CD4-positive, alpha-beta T cell treated with Interleukin-15 for 1 hour (primary cell): Measurements from ENCODE around the gene NOXO1.

Experiments used
- DNase-seq: peaks from one replicate; pipeline ENCODE4 v3.0.0-alpha.2; 2020

The NOXO1 gene

GRCh38 chr16:2009791-2010510, 28.7 kb upstream of the NOXO1 start, which contains the start of gene ZNF598:
TSS of gene ZNF598 (minus strand) at chr16:2009821.
- peak; percentile 84 for DNase-seq

GRCh38 chr16:2009164-2009711, 28.0 kb upstream of the NOXO1 start:
- DNase-seq, result no peak

GRCh38 chr16:2008631-2009163, 27.4 kb upstream of the NOXO1 start:
- no peak for DNase-seq

- DNase-seq, result no peak
Measured at GRCh38 chr16:2008009-2008526, 26.8 kb upstream of the NOXO1 start.

GRCh38 chr16:2007081-2007836, 26.0 kb upstream of the NOXO1 start:
- no peak for DNase-seq

- no peak for DNase-seq
Measured at GRCh38 chr16:2006317-2006716, 25.0 kb upstream of the NOXO1 start.

GRCh38 chr16:2005646-2006045, 24.4 kb upstream of the NOXO1 start:
- peak; percentile 38 for DNase-seq

- DNase-seq, result no peak
Measured at GRCh38 chr16:2004795-2005517, 23.7 kb upstream of the NOXO1 start.

- DNase-seq, result peak; percentile 85
Measured at GRCh38 chr16:2003827-2004641, 22.8 kb upstream of the NOXO1 start.

GRCh38 chr16:2003231-2003826, 22.1 kb upstream of the NOXO1 start:
- no peak for DNase-seq

- no peak for DNase-seq
Measured at GRCh38 chr16:2002406-2003230, 21.3 kb upstream of the NOXO1 start.

- no peak for DNase-seq
Measured at GRCh38 chr16:2001456-2002355, 20.4 kb upstream of the NOXO1 start.

- no peak for DNase-seq
Measured at GRCh38 chr16:2001035-2001434, 19.8 kb upstream of the NOXO1 start.

GRCh38 chr16:1999866-2000514, 18.7 kb upstream of the NOXO1 start:
- DNase-seq, result no peak

- DNase-seq, result no peak
Measured at GRCh38 chr16:1998852-1999801, 17.9 kb upstream of the NOXO1 start.

GRCh38 chr16:1998360-1998835, 17.1 kb upstream of the NOXO1 start:
- DNase-seq, result no peak
